ENCODE results near the gene ZNF888.
"Not testable (repeated sequence)": the region's sequence is repeated elsewhere in the genome, so short reads cannot be mapped to it uniquely, and the experiment has no call there.

Gene ZNF888

DNA sequence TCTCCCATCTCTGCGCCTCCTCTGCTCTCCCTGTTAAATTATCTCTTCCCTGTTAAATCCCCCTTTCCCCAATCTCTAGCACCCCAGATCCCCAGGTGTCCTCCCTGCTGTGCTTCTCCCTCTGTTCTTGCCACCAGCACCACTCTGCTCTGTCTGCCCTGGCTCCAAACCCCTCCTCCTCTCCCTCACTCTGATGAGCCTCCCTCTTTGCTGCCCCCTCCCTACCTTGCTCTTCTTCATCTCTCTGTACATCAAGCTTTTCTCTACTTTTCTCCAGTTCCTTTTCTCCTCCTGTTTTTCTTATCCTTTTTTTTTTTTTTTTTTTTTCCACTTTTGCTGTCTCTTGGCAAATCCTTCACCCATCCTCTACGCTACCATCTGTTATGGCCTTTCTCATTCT is 18.3 kb upstream of the ZNF888 start:
- DNase-seq = not testable (repeated sequence)

GRCh38 chr19:52940905-52941304 is 17.7 kb upstream of the ZNF888 start:
- DNase-seq = not testable (repeated sequence)

DNA sequence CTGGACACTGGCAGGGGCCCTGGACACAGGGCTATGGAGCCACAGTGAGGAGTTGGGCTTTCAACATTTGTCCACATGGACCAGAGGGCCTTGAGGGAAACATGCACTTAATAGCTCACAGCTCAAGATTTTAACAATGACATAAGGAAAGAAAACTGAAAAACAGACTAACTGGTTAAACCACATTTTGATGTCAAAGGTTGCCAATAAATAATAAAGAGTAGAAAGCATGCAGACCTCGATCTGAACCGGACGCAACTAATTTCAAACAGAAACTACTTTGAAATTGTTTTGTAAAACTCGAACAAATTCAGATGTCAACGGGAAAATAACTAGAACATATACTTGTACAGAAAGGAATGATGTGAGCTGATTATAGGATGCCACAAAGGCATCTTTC is 15.5 kb upstream of the ZNF888 start:
- no peak for DNase-seq

DNA sequence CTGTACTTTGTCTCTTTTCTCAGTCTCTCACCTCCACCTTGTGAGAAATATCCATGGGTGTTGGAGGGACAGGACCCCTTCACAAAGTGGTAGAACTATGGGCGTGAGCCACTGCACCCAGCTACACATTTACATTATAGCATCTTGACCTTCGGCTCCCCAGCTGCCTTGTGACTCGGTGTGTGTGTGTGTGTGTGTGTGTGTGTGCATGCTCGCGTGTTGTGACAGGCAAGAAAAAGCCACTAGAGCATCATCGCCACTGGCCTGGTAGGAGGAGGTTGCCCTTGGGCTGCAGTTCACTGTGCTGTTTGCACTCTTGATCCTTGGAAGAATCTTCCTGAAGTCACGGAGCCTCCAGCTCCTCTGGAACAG is 13.7 kb upstream of the ZNF888 start:
- no peak for DNase-seq

DNA sequence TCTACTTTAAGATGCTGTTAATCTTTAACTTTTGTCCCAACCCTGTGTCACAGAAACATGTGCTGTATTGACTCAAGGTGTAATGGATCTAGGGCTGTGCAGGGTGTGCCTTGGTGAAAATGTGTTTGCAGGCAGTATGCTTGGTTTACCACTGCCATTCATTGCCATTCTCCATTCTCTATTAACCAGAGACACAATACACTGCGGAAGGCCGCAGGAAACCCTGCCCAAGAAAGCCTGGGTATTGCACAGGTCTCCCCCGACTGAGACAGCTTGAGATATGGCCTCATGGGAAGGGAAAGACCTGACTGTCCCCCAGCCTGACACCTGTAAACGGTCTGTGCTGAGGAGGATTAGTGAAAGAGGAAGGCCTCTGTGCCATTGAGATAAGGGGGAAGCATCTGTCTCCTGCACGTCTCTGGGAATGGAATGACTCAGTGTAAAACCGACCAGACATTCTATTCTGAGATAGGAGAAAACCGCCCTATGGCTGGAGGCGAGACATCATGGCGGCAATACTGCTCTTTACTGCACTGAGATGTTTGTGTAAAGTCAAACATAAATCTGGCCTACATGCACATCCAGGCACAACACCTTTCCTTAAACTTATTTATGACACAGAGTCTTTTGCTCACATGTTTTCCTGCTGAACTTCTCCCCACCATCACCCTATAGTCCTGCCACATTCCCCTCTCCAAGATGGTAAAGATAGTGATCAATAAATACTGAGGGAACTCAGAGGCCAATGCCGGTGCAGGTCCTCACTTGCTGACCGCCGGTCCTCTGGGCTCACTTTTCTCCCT is 13.1 kb upstream of the ZNF888 start:
- DNase-seq = no peak

DNA sequence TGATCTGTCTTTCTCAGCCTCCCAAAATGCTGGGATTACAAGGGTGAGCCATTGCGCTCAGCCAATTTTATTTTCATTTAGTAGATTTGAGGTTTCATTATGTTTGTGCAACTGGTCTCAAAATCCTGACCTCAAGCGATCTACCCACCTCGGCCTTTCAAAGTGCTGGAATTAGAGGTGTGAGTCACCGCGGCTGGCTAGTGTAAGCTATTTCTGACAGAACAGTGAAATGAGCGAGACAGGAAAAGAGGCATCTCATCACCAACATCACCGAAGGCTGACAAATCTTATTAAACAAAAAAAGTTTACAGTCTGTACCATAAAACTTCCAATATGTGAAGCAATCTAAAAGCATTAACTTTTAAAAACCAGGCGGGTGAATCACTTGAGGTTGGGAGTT is 12.2 kb upstream of the ZNF888 start:
- DNase-seq = no peak

GRCh38 chr19:52924641-52925040 is 1.4 kb upstream of the ZNF888 start:
- not testable (repeated sequence) for DNase-seq

- no peak for DNase-seq
Observed at GRCh38 chr19:52923778-52924593, 758 bp upstream of the ZNF888 start.

- no peak for DNase-seq
Observed at GRCh38 chr19:52917531-52917930, 5.7 kb downstream of the ZNF888 start.

DNA sequence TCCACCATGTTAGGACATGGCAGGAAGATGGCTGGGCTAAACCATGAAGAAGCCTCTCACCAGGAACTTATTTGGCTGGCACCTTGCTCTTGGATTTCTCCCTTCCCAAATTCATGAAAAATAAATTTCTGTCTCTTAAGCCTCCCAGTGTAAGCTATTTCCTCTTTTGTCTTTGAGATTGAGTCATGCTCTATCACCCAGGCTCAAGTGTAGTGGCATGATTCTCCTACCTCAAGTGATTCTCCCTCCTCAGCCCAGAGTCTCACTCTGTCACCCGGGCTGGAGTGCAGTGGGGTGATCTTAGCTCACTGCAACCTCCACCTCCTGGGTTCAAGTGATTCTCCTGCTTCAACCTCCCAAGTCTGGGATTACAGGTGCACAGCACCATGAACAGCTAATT is 12.6 kb downstream of the ZNF888 start:
- no peak for DNase-seq

DNA sequence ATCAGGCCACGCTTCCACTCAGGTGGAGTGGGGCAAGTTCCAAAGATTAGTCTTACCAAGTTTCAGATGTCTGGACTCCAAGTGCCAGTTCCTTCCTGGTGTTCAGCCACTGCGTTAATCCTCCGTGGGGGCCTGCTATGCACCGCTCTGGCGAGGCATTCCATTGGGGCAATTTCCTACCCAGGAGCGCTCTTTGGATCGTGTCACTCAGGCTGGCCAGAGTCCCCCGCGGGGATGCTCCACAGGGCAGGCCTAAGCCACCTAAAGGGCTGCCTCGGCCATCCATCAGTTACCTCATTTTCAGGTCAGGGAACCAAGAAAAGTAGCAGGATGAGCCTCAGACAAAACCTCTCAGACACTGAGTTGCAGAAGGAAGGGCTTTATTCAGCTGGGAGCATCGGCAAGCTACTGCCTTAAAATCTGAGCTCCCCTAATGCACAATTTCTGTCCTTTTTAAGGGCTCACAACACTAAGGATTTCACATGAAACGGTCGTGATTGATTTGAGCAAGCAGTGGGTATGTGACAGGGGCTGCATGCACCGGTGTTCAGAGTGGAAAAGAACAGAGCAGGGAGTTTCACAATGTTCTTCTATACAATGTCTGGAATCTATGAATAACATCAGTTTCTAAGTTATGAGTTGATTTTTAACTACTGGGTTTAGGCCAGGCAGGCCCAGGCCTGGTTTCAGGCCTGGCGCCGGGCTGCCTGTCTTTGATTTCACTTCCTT is 19.0 kb downstream of the ZNF888 start:
- not testable (repeated sequence) for DNase-seq

DNA sequence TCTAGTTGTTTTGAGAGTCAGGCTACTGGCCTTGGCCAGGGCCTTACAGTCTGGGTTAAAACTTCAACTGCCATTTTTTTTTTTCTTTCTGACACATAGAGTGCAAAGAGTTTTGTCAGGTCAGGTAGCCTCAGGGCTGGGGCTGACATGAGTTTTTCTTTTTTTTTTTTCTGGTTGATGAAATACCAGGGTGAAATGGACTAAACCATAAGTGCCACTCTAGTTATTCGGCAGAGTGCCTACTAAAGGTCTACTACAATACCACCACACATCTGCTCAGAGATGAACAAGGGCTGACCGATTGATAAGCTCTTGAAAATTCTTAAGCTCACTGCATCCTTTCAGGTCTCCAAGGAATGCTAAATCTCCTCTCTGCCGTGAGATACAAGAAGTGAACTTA is 21.4 kb downstream of the ZNF888 start:
- DNase-seq = no peak

- DNase-seq = not testable (repeated sequence)
Observed at GRCh38 chr19:52898596-52898995, 24.6 kb downstream of the ZNF888 start.

DNA sequence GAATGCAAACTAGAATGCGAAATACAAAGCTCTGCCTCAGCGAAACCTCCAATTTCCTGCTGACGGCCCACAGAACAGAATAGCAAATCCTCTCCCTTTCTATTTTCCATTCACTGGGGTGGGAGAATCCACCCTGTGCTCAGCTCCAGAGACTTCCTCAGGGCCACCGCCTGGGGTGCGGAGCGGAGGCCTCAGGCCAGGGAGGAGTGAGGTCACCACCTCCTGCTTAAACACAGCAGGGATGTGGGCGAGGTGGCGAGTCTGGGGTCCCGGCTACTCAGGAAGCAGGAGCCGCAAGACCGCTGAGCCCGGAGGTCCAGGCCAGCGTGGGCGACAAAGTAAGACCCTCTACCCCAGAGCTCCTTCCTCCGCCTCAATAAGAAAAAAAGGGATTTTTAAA is 25.1 kb downstream of the ZNF888 start:
- DNase-seq = no peak

GRCh38 chr19:52897138-52897935 is 25.9 kb downstream of the ZNF888 start, which contains the start of gene ZNF320:
Gene ZNF320 (minus strand): TSS chr19:52897635. CDS start chr19:52890255, 7,380 bp downstream.
- peak; percentile 86 for DNase-seq

DNA sequence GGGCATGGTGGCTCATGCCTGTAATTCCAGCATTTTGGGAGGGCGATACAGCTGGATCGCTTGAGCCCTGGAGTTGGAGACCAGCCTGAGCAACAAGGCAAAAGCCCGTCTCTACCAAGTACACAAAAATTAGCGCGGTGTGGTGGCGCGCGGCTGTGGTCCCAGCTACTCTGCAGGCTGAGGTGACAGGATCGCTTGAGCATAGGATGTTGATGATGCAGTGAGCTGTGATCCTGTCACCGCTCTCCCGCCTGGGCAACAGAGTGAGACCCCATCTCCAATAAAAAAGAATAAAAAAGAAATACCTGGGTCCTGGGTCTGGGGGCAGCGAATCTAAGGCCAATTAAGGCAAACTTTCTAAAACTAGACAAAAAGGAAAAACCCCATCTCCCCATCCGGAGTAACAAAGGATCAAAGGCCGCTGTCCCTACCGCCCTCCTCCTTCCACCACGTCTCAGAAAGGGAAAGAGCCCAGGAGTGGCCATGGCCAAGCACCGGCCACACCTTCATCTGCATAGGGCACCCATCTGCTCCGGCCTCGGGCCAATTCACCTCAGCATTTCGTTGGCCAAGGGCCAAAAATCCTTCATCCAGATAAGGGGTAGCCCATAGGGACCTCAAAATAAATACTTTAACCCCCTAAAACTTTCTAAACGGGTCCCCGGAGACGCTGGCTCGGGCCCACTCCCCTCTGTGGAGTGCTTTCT is 26.6 kb downstream of the ZNF888 start:
- no peak for DNase-seq

DNA sequence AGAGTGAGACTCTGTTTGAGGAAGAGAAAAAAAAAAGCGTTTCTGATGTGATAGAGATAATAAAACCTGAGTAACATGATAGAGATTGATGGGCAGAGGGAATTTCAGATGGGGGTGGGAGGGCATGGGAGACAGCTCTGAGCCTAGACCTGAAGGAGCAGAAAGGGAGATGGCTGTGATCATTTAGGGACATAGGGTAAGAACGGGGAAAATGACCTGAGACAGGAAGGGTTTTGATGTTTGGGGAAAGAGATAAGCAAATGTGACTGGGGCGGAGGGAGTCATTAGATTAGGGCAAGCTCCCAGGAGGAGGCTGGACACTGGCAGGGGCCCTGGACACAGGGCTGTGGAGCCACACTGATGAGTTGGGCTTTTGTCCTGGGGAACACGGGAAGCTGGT is 31.9 kb downstream of the ZNF888 start:
- no peak for DNase-seq

GRCh38 chr19:52889931-52890330 is 33.3 kb downstream of the ZNF888 start:
- DNase-seq = no peak

DNA sequence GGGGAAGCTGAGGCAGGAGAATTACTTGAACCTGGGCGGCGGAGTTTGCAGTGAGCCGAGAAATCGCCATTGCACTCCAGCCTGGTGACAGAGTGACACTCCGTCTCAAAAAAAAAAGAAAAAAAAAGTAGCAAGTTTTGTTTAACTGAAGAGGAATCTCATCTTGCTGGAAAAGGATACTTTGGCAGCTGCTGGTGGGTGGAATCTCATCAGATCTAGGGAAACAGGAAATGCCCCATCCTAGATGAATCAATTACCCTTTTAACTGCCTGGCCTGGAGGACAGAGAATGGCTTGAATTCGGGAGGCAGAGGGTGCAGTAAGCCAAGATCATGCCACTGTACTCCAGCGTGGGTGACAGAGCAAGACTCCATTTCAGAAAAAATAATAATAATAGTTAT is 34.2 kb downstream of the ZNF888 start:
- DNase-seq = no peak

DNA sequence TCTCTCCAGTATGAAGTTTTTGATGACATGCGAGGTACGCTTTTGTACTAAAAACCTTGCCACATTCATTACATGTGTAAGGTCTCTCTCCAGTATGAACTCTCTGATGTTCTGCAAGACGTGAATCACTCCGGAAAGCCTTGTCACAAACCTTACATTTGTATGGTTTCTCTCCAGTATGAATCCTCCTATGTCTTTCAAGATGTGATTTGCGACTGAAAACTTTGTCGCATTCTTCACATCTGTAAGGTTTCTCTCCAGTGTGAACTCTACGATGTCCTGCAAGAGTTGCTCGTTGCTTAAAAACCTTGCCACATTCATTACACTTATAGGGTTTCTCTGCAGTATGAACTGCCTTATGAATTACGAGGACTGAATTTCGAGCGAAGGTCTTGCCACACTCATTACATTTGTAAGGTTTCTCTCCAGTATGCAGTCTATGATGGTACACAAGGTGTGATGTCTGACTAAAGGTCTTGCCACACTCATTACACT is 42.3 kb downstream of the ZNF888 start:
- DNase-seq = no peak

DNA sequence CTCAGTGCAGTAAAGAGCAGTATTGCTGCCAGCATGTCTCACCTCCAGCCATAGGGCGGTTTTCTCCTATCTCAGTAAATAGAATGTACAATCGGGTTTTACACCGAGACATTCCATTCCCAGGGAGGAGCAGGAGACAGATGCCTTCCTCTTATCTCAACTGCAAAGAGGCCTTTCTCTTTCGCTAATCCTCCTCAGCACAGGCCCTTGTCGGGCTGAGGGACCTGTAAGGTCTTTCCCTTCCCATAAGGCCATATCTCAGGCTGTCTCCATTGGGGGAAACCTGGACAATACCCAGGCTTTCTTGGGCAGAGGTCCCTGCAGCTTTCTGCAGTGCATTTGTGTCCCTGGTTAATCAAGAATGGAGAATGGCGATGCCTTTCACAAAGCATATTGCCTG is 50.2 kb downstream of the ZNF888 start:
- not testable (repeated sequence) for DNase-seq

DNA sequence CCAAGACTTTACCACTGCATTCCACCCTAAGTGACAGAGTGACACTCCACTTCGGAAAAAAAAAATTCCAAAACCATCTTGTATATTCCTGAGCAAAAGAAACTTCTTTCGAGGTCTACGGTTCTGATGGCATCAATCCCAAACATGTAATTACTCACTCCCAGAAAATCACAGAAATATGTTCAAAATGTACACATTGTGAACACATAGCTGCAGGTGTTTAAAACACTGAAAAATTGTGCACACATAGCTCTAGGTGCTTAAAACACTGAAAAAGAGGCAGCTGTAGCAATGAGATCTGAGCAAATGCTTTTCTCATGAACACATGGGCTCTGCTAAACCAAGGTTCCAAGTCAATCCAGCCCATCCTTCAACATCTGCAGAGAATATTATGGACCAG is 51.8 kb downstream of the ZNF888 start:
- DNase-seq = no peak
